ENCODE measurements around the gene MINK1. TPM values are rescaled to one million over a fixed set of nuclear protein-coding genes. Genes with fewer than 3 reads are reported as not detected.

MINK1 gene
- total and polyA plus RNA-seq, 2 of the 13 experiments (the other 11 are each of a cell fraction or from before 2014, with no cell fraction given): 17.2 to 63.9 TPM

DNA sequence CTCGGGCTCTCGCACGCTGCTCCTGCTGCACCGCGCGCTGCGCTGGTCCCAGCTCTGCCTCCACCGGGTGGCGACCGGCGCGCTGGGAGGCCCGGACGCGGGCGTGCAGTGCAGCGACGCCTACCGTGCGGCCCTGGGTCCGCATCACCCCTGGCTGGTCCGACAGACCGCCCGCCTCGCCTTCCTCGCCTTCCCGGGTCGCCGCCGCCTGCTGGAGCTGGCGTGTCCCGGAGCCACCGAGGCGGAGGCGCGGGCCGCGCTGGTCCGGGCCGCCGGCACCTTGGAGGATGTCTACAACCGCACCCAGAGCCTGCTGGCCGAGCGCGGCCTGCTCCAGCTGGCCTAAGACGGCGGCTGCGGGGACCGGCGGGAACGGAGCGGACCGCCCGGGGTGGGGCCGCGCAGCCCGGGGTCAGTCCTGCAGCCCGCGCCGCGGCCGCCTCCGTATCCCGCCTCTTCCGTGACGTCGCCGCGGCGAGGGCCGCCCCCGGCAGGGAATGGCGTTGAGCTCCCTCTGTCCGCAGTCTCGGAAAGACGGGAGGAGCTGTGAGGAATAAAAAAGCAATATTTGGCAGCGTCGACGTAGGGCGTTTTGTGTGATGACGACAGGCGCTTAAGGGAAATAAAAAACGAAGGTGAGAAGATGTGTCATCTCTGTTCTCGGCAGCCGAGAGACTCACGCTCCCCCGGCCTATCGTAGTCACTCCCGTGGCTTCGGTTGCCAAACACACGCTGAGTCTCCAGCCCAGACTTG, 43.0 kb upstream of the MINK1 start (continued):
- no peak; the same call in 1 of the 2 replicates for TF ChIP-seq ZIK1 (CRISPR knock-in tag; IDR thresholded peaks at IDR 0.05; ENCODE audit: borderline replicate concordance, low read depth)
- no peak for TF ChIP-seq SMARCC2 (IDR thresholded peaks at IDR 0.05)
- TF ChIP-seq JDP2 (CRISPR knock-in tag; IDR thresholded peaks at IDR 0.05; ENCODE audit: borderline replicate concordance): peak; percentile 70; the same call in 1 of the 2 replicates
- TF ChIP-seq NFIB (CRISPR knock-in tag; IDR thresholded peaks at IDR 0.05; ENCODE audit: borderline replicate concordance): no peak
- TF ChIP-seq, protein P1, sequence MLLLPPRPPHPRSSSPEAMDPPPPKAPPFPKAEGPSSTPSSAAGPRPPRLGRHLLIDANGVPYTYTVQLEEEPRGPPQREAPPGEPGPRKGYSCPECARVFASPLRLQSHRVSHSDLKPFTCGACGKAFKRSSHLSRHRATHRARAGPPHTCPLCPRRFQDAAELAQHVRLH (CRISPR knock-in tag; IDR thresholded peaks at IDR 0.05; ENCODE audit: borderline replicate concordance, low read depth): no peak
- TF ChIP-seq, protein P2, sequence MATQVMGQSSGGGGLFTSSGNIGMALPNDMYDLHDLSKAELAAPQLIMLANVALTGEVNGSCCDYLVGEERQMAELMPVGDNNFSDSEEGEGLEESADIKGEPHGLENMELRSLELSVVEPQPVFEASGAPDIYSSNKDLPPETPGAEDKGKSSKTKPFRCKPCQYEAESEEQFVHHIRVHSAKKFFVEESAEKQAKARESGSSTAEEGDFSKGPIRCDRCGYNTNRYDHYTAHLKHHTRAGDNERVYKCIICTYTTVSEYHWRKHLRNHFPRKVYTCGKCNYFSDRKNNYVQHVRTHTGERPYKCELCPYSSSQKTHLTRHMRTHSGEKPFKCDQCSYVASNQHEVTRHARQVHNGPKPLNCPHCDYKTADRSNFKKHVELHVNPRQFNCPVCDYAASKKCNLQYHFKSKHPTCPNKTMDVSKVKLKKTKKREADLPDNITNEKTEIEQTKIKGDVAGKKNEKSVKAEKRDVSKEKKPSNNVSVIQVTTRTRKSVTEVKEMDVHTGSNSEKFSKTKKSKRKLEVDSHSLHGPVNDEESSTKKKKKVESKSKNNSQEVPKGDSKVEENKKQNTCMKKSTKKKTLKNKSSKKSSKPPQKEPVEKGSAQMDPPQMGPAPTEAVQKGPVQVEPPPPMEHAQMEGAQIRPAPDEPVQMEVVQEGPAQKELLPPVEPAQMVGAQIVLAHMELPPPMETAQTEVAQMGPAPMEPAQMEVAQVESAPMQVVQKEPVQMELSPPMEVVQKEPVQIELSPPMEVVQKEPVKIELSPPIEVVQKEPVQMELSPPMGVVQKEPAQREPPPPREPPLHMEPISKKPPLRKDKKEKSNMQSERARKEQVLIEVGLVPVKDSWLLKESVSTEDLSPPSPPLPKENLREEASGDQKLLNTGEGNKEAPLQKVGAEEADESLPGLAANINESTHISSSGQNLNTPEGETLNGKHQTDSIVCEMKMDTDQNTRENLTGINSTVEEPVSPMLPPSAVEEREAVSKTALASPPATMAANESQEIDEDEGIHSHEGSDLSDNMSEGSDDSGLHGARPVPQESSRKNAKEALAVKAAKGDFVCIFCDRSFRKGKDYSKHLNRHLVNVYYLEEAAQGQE (IDR thresholded peaks at IDR 0.05; ENCODE audit: borderline replicate concordance in 1 of 2, low read depth in 1 of 2, low read length in 2 of 2): no peak
- no peak for TF ChIP-seq ZNF703 (CRISPR knock-in tag; IDR thresholded peaks at IDR 0.05; ENCODE audit: borderline replicate concordance)
- no peak for TF ChIP-seq EED (CRISPR knock-in tag; IDR thresholded peaks at IDR 0.05)
- TF ChIP-seq, protein P3, sequence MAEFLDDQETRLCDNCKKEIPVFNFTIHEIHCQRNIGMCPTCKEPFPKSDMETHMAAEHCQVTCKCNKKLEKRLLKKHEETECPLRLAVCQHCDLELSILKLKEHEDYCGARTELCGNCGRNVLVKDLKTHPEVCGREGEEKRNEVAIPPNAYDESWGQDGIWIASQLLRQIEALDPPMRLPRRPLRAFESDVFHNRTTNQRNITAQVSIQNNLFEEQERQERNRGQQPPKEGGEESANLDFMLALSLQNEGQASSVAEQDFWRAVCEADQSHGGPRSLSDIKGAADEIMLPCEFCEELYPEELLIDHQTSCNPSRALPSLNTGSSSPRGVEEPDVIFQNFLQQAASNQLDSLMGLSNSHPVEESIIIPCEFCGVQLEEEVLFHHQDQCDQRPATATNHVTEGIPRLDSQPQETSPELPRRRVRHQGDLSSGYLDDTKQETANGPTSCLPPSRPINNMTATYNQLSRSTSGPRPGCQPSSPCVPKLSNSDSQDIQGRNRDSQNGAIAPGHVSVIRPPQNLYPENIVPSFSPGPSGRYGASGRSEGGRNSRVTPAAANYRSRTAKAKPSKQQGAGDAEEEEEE (CRISPR knock-in tag; IDR thresholded peaks at IDR 0.05; ENCODE audit: borderline replicate concordance): no peak
- TF ChIP-seq HES4 (CRISPR knock-in tag; IDR thresholded peaks at IDR 0.05; ENCODE audit: borderline replicate concordance): peak; percentile 91; the same call in 1 of the 2 replicates
- peak; percentile 75 for TF ChIP-seq MED1 (CRISPR knock-in tag; IDR thresholded peaks at IDR 0.05)
- TF ChIP-seq, protein P4, sequence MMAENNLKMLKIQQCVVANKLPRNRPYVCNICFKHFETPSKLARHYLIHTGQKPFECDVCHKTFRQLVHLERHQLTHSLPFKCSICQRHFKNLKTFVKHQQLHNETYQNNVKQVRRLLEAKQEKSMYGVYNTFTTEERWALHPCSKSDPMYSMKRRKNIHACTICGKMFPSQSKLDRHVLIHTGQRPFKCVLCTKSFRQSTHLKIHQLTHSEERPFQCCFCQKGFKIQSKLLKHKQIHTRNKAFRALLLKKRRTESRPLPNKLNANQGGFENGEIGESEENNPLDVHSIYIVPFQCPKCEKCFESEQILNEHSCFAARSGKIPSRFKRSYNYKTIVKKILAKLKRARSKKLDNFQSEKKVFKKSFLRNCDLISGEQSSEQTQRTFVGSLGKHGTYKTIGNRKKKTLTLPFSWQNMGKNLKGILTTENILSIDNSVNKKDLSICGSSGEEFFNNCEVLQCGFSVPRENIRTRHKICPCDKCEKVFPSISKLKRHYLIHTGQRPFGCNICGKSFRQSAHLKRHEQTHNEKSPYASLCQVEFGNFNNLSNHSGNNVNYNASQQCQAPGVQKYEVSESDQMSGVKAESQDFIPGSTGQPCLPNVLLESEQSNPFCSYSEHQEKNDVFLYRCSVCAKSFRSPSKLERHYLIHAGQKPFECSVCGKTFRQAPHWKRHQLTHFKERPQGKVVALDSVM (CRISPR knock-in tag; IDR thresholded peaks at IDR 0.05): peak; percentile 88
- peak; percentile 43; the same call in 1 of the 2 replicates for TF ChIP-seq DMAP1 (CRISPR knock-in tag; IDR thresholded peaks at IDR 0.05)
- TF ChIP-seq, protein P5, sequence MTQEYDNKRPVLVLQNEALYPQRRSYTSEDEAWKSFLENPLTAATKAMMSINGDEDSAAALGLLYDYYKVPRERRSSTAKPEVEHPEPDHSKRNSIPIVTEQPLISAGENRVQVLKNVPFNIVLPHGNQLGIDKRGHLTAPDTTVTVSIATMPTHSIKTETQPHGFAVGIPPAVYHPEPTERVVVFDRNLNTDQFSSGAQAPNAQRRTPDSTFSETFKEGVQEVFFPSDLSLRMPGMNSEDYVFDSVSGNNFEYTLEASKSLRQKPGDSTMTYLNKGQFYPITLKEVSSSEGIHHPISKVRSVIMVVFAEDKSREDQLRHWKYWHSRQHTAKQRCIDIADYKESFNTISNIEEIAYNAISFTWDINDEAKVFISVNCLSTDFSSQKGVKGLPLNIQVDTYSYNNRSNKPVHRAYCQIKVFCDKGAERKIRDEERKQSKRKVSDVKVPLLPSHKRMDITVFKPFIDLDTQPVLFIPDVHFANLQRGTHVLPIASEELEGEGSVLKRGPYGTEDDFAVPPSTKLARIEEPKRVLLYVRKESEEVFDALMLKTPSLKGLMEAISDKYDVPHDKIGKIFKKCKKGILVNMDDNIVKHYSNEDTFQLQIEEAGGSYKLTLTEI (CRISPR knock-in tag; conservative IDR thresholded peaks at IDR 0.05): no peak
- no peak for TF ChIP-seq RFX5 (IDR thresholded peaks at IDR 0.05; ENCODE audit: low read depth, low read length)
